GM12872 (cell line): ENCODE data around the gene SFPQ.

Source experiments
- CTCF ChIP-seq: IDR thresholded peaks from 3 replicates; pipeline ENCODE4 v1.5.1; 2011; ENCODE audit warnings: low read depth, mild to moderate bottlenecking, low read length, moderate library complexity; ENCODE audit not compliant: insufficient read depth

The SFPQ gene

DNA sequence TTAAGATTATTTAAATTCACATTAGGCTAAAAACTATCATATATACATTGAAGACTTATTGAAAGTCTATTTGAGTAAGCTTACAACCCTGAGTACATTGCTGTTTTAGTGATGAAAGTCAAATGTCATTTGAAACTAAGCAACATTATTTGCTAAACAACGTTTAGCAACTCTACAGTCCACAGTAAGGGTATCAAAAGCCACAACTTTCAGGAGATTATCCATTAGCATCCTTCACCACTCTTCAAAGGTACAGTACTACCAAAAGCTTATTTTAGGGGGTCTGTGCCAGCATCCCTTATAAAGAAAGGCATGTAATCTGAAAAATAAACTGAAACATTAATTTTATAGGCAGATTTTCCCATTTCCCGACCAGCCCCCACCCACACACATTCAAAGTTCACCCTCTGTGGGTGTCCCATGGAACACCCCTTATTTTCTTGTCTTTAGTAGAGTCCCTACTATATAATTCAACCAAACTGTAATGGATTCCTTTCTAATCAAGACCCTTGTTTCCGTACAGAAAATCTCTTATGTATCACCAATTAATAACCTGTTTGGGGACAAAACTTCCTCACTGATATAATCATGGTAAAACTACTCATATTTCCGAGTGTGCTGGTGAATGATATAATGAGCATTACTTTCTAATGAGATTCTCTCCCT lies 11.0 kb downstream of the SFPQ start:
- TF ChIP-seq CTCF = no peak

DNA sequence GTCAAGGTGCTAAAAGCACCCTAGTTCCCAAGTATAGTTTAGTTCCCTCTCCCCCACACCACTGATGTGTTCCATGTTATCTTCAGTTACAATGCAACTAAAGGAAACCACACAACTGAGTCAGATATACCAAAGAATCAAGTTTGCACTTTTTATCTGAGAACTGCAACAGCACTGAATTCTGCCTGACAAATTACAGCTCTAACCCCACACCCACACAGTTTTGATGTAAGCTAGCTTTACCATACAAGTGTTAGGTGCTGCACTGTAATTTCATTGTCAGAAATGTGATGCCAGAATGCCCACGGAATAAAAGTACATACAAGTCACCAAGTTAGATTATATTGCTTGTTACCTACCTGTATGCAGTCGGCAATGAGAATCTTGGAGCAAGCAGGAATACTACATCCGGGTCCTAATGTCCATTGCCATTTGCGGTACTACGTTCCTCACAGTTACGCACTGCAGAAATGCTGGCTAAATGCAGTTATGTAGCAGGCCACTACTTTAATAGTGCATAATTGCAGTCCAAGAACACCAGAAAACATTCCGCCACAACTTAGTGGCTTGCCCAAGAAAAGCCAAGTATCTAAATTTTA lies 12.1 kb downstream of the SFPQ start:
- no peak for TF ChIP-seq CTCF

- no peak for TF ChIP-seq CTCF
Observed at GRCh38 chr1:35179908-35180307, 13.0 kb downstream of the SFPQ start.

DNA sequence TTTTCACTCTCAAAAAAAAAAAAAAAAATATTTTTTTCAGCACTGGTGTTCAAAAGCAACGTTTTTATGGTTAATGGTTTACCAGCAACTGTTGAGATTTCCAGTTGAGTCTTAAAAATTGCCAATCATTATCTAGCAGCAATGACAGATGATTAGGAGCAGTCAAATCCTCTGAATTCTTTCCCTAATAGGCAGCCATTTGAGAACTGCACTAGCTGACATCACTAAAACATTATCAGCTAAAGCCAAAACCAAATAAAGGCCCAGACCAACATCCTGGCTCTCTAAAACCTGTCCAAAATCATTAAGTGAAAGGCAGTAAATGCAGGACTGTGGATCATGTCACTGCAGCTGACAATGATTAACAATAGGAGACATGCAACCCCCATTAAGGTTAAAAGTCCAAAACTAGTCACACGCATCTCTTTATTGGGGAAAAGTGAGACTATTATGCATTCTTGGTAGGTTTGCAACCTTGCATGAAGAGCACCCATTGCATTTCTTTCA lies 14.0 kb downstream of the SFPQ start:
- TF ChIP-seq CTCF = no peak

DNA sequence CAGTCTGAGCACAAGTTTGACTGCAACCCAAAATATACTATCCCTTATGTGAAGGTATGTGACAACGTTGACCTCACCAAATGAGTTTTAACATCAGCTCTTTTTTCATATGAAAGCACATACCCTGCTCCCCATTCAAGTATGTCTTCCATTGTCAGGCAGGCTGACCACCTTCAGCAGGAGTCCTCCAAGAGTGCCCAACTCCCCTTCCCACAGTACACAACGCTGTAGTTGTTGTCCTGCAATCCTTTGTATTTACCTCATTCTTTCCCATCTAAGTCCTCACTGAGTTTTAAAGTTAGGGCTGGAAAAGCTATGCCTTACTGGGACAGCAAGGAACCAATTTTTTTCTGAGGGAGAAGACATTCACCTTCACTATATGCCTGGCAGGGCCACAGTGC lies 14.7 kb downstream of the SFPQ start:
- no peak for TF ChIP-seq CTCF

- no peak for TF ChIP-seq CTCF
Observed at GRCh38 chr1:35177237-35177786, 15.6 kb downstream of the SFPQ start.

DNA sequence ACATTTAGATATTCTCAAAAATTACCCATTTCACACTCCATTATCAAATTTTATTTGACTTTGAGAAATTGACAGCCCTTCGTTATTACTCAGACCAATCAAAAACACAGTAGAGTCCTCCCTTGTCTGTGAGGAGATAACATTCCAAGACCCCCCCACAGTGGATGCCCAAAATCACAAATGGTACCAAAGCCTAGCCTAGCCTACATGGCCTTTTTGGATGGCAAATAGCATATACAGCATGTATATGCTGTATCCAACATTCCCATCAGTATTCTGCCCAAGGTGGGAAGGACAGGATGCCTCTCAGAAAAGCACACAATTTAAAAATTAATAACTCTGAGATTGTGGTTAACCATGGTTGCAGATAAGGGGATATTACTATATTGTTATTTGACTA lies 17.3 kb downstream of the SFPQ start:
- TF ChIP-seq CTCF = no peak
